OCI-LY7 (cell line): Measurements from ENCODE around the gene HDAC4.

Experiments used
- CTCF ChIP-seq: fragments of 200-600 bp; sonication (generic); conservative IDR thresholded peaks from 2 replicates; pipeline ENCODE4 v1.5.1; 2014; ENCODE audit warnings: mild to moderate bottlenecking, antibody characterized with exemption, low read length, moderate library complexity, mixed read lengths
- EZH2phosphoT487 ChIP-seq: fragments of 200-600 bp; sonication (generic); IDR thresholded peaks from 2 replicates; pipeline ENCODE4 v1.6.1; 2018; ENCODE audit warnings: low read depth, borderline replicate concordance, mild to moderate bottlenecking, mixed run types, antibody characterized with exemption, low read length, moderate library complexity, mixed read lengths

DNA sequence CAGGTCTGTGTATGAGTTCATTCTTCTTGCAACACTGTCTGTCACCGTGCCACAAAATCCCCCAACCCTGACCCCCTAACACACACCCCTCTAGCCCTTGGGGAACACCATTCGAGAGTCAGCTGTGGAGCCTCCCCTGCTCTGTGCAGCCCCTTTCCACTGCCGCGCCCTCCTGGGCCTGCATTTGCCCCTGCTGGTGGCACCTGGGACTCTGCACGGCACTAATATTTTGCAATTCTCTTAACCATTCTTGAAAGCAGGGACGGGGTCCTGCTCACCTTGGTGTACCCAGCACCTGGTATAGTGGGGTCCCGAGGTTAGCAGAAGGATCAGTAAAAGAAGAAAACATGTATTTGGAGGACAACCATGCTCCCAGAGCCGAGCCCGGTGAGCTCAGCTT lies 124.0 kb downstream of the HDAC4 start:
- TF ChIP-seq CTCF (0 out of 2 replicates have a peak, but pooled peaks have one; percentile 18), EZH2phosphoT487 (no peak)
